HepG2 (cell line): ENCODE measurements around the gene ACSS1. TPM values are rescaled to one million over a fixed set of nuclear protein-coding genes. Genes with fewer than 3 reads are reported as not detected.

ENCODE experiments used
- CHD4 ChIP-seq: fragments of 200-600 bp; sonication (generic); IDR thresholded peaks from 2 replicates; pipeline ENCODE4 v1.7.0; 2017; ENCODE audit warnings: mild to moderate bottlenecking, low read length, borderline replicate concordance
- FOSL2 ChIP-seq: sonication (generic); formaldehyde crosslinking; IDR thresholded peaks from 2 replicates; pipeline ENCODE4 v1.4.0; 2020; ENCODE audit warnings: missing genetic modification reagents
- FOXO1 ChIP-seq: sonication (generic); formaldehyde crosslinking; IDR thresholded peaks from 2 replicates; pipeline ENCODE4 v1.4.0; 2020; ENCODE audit warnings: missing genetic modification reagents
- GABPB1 ChIP-seq: IDR thresholded peaks from 2 replicates; pipeline ENCODE4 v1.6.1; 2016; ENCODE audit warnings: mild to moderate bottlenecking, missing genetic modification reagents, moderate library complexity, missing compliant biosample characterization
- HOXA5 ChIP-seq: sonication (generic); formaldehyde crosslinking; IDR thresholded peaks from 2 replicates; pipeline ENCODE4 v1.4.0; 2020; ENCODE audit warnings: missing genetic modification reagents
- JUN ChIP-seq: sonication (generic); formaldehyde crosslinking; IDR thresholded peaks from 2 replicates; pipeline ENCODE4 v1.4.0; 2020; ENCODE audit warnings: mild to moderate bottlenecking, missing genetic modification reagents
- KLF13 ChIP-seq: sonication (generic); formaldehyde crosslinking; IDR thresholded peaks from 2 replicates; pipeline ENCODE4 v1.4.0; 2020; ENCODE audit warnings: mild to moderate bottlenecking, missing genetic modification reagents
- KMT2B ChIP-seq: IDR thresholded peaks from 2 replicates; pipeline ENCODE4 v1.6.1; 2016; ENCODE audit warnings: missing genetic modification reagents, missing compliant biosample characterization
- MAX ChIP-seq: IDR thresholded peaks from 2 replicates; pipeline ENCODE4 v1.6.1; 2012; ENCODE audit warnings: inconsistent platforms
- MZF1 ChIP-seq: sonication (generic); formaldehyde crosslinking; IDR thresholded peaks from 2 replicates; pipeline ENCODE4 v1.8.1; 2023; ENCODE audit warnings: mild to moderate bottlenecking, missing genetic modification reagents, borderline replicate concordance
- NONO ChIP-seq, 2 experiments: fragments of 450-650 bp in 1 of 2; sonication (generic) in 1 of 2; formaldehyde crosslinking in 1 of 2; IDR thresholded peaks in 1 of 2; conservative IDR thresholded peaks in 1 of 2; 2 replicates each; pipeline versions ENCODE4 v1.6.1 to v1.8.0; 2017 to 2022; ENCODE audit warnings: mild to moderate bottlenecking in 1 of 2, missing genetic modification reagents in 1 of 2, moderate library complexity in 1 of 2
- POGZ ChIP-seq: sonication (generic); formaldehyde crosslinking; IDR thresholded peaks from 2 replicates; pipeline ENCODE4 v1.4.0; 2020; ENCODE audit warnings: mild to moderate bottlenecking, missing genetic modification reagents
- SALL1 ChIP-seq: sonication (generic); formaldehyde crosslinking; IDR thresholded peaks from 2 replicates; pipeline ENCODE4 v1.8.0; 2022; ENCODE audit warnings: mild to moderate bottlenecking, missing genetic modification reagents
- SATB2 ChIP-seq: sonication (generic); formaldehyde crosslinking; IDR thresholded peaks from 2 replicates; pipeline ENCODE4 v1.5.0; 2020; ENCODE audit warnings: missing genetic modification reagents
- STAT5B ChIP-seq: sonication (generic); formaldehyde crosslinking; IDR thresholded peaks from 2 replicates; pipeline ENCODE4 v1.4.0; 2020; ENCODE audit warnings: missing genetic modification reagents
- TOPORS ChIP-seq: sonication (generic); formaldehyde crosslinking; IDR thresholded peaks from 2 replicates; pipeline ENCODE4 v1.8.0; 2023; ENCODE audit warnings: mild to moderate bottlenecking, missing genetic modification reagents
- ZBTB4 ChIP-seq: sonication (generic); formaldehyde crosslinking; IDR thresholded peaks from 2 replicates; pipeline ENCODE4 v1.4.0; 2020; ENCODE audit warnings: missing genetic modification reagents, mild to moderate bottlenecking, borderline replicate concordance
- ZFAT ChIP-seq: sonication (generic); formaldehyde crosslinking; conservative IDR thresholded peaks from 2 replicates; pipeline ENCODE4 v1.8.1; 2023; ENCODE audit warnings: missing genetic modification reagents, inconsistent platforms
- ZNF746 ChIP-seq: sonication (generic); formaldehyde crosslinking; IDR thresholded peaks from 2 replicates; pipeline ENCODE4 v1.8.0; 2022; ENCODE audit warnings: mild to moderate bottlenecking, missing genetic modification reagents
- ZNF777 ChIP-seq: sonication (generic); formaldehyde crosslinking; IDR thresholded peaks from 2 replicates; pipeline ENCODE4 v1.4.0; 2020; ENCODE audit warnings: missing genetic modification reagents
- ZNF792 ChIP-seq: IDR thresholded peaks from 2 replicates; pipeline ENCODE4 v1.6.1; 2016
- polyA plus RNA-seq, 8 experiments: library from polyadenylated mRNA; depleted of rRNA in 3 of 8; stranded (reverse) in 7 of 8; unstranded in 1 of 8; fragments of >200 nt; fragmentation: Illumina TruSeq in 4 of 8; extraction: Trizol in 4 of 8; gene quantifications; 2 replicates each; pipeline versions ENCODE4 v1.2.1 to v1.2.3, GENCODE V29; 2011 to 2016; ENCODE audit warnings: low read depth in 4 of 8, missing spikeins in 1 of 8, mixed read lengths in 1 of 8; ENCODE audit not compliant: insufficient read depth in 1 of 8
- total RNA-seq, 5 experiments: library from RNA; depleted of rRNA; stranded (reverse); fragments of >200 nt; fragmentation: Illumina TruSeq; extraction: Trizol; gene quantifications; 2 replicates each; pipeline ENCODE4 v1.2.3, GENCODE V29; 2016; ENCODE audit warnings: low read depth in 1 of 5
- TF ChIP-seq, protein P1 (sequence below): sonication (generic); formaldehyde crosslinking; IDR thresholded peaks from 2 replicates; pipeline ENCODE4 v1.4.0; 2020; ENCODE audit warnings: missing genetic modification reagents
- TF ChIP-seq, protein P2 (sequence below): sonication (generic); formaldehyde crosslinking; IDR thresholded peaks from 2 replicates; pipeline ENCODE4 v1.5.1; 2020; ENCODE audit warnings: mild to moderate bottlenecking, moderate library complexity, missing genetic modification reagents
- TF ChIP-seq, protein P3 (sequence below): sonication (generic); formaldehyde crosslinking; IDR thresholded peaks from 2 replicates; pipeline ENCODE4 v1.4.0; 2020; ENCODE audit warnings: mild to moderate bottlenecking, low read depth, missing genetic modification reagents

Gene ACSS1
- total and polyA plus RNA-seq, 2 of the 13 experiments (the other 11 are each of a cell fraction or from before 2014, with no cell fraction given), result 15.2 to 41.6 TPM

DNA sequence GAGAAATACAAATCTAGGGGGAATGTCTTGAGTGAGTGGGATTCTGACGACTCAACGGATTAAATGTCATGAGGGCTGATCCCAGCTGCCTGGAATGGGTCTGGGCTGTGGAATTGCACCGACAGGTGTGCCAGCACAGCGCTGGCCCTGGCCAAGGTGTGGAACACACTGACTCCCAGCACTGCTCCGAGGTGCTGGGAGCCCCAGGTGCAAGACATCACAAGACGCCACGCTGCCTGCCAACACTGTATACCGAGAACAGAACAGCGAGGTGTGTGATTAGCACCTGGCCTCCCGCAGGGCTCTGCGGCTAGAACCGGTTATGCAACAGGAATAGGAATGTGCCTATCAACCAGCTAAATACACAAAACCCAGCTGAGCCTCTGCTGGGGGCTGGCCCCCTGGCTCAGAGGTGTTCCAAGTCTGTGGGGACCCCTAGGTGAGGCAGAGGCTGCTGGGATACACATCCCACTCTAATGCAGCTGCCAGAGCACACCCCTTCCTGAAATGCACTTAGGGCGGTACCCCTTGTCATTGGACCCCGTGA, 40.6 kb downstream of the ACSS1 start (continued):
- TF ChIP-seq ZBTB4 (peak; percentile 29; the same call in 1 of the 2 replicates), POGZ (CRISPR knock-in tag) (no peak), GABPB1 (no peak), FOXO1 (CRISPR knock-in tag) (peak; percentile 71), ZNF746 (CRISPR knock-in tag) (0 out of 2 replicates have a peak, but pooled peaks have one; percentile 27), SATB2 (CRISPR knock-in tag) (0 out of 2 replicates have a peak, but pooled peaks have one; percentile 60), JUN (CRISPR knock-in tag) (no peak), ZNF792 (CRISPR knock-in tag) (no peak), STAT5B (CRISPR knock-in tag) (no peak), SALL1 (CRISPR knock-in tag) (peak; percentile 67; the same call in 1 of the 2 replicates), ZFAT (CRISPR knock-in tag) (no peak), ZNF777 (CRISPR knock-in tag) (no peak), KLF13 (CRISPR knock-in tag) (no peak), MAX (0 out of 2 replicates have a peak, but pooled peaks have one; percentile 29), KMT2B (no peak), NONO (IDR thresholded peaks at IDR 0.05) (no peak), NONO (CRISPR knock-in tag; conservative IDR thresholded peaks at IDR 0.05) (peak; percentile 64), HOXA5 (CRISPR knock-in tag) (0 out of 2 replicates have a peak, but pooled peaks have one; percentile 42), TOPORS (CRISPR knock-in tag) (no peak), FOSL2 (peak; percentile 50), CHD4 (no peak), MZF1 (CRISPR knock-in tag) (no peak)
- TF ChIP-seq, protein P1, sequence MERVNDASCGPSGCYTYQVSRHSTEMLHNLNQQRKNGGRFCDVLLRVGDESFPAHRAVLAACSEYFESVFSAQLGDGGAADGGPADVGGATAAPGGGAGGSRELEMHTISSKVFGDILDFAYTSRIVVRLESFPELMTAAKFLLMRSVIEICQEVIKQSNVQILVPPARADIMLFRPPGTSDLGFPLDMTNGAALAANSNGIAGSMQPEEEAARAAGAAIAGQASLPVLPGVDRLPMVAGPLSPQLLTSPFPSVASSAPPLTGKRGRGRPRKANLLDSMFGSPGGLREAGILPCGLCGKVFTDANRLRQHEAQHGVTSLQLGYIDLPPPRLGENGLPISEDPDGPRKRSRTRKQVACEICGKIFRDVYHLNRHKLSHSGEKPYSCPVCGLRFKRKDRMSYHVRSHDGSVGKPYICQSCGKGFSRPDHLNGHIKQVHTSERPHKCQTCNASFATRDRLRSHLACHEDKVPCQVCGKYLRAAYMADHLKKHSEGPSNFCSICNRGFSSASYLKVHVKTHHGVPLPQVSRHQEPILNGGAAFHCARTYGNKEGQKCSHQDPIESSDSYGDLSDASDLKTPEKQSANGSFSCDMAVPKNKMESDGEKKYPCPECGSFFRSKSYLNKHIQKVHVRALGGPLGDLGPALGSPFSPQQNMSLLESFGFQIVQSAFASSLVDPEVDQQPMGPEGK (CRISPR knock-in tag), result peak; percentile 99
- TF ChIP-seq, protein P2, sequence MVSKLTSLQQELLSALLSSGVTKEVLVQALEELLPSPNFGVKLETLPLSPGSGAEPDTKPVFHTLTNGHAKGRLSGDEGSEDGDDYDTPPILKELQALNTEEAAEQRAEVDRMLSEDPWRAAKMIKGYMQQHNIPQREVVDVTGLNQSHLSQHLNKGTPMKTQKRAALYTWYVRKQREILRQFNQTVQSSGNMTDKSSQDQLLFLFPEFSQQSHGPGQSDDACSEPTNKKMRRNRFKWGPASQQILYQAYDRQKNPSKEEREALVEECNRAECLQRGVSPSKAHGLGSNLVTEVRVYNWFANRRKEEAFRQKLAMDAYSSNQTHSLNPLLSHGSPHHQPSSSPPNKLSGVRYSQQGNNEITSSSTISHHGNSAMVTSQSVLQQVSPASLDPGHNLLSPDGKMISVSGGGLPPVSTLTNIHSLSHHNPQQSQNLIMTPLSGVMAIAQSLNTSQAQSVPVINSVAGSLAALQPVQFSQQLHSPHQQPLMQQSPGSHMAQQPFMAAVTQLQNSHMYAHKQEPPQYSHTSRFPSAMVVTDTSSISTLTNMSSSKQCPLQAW (CRISPR knock-in tag), result peak; percentile 66; the same call in 1 of the 2 replicates
- TF ChIP-seq, protein P3, sequence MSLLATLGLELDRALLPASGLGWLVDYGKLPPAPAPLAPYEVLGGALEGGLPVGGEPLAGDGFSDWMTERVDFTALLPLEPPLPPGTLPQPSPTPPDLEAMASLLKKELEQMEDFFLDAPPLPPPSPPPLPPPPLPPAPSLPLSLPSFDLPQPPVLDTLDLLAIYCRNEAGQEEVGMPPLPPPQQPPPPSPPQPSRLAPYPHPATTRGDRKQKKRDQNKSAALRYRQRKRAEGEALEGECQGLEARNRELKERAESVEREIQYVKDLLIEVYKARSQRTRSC, result no peak
